CD4-positive, alpha-beta T cell (primary cell): ENCODE results near the gene PUM2. TPM values are rescaled to one million over a fixed set of nuclear protein-coding genes. Genes with fewer than 3 reads are reported as not detected.

ENCODE experiments used
- ATAC-seq: fragments of 200-7000 bp; cut with Tn5 transposase; one replicate; pipeline ENCODE4 v1.10.0; 2022; ENCODE audit warnings: mild to moderate bottlenecking; ENCODE audit not compliant: poor library complexity
- CTCF ChIA-PET: fragments of 350-600 bp; sonication (Branson Sonifier 250); formaldehyde crosslinking; loops from one replicate; lab custom pipeline; 2021; ENCODE audit warnings: antibody characterized with exemption, inconsistent platforms; lab: Charles Lee
- POLR2A ChIA-PET: fragments of 350-600 bp; sonication (Branson Sonifier 250); formaldehyde crosslinking; loops from one replicate; lab custom pipeline; 2021; ENCODE audit warnings: antibody characterized with exemption, inconsistent platforms; lab: Charles Lee
- DNase-seq, 14 experiments: peaks; one replicate each; pipeline ENCODE4 v3.0.0-alpha.2; 2013 to 2020; ENCODE audit warnings: mixed read lengths in 2 of 14
- H3K27ac ChIP-seq, 2 donors: one replicate each; pipeline versions ENCODE4 v1.5.1 to v1.7.0; 2013; ENCODE audit warnings: low read length in 2 of 2, low read depth in 1 of 2, mild to moderate bottlenecking in 1 of 2
- H3K27me3 ChIP-seq, 2 experiments: 1 replicate in 1 of 2; 2 replicates in 1 of 2; pipeline versions ENCODE4 v1.6.1 to v1.7.0; 2013; ENCODE audit warnings: low read length in 2 of 2, control low read depth in 1 of 2, mild to moderate bottlenecking in 1 of 2, moderate library complexity in 1 of 2; ENCODE audit not compliant: insufficient read depth in 2 of 2, control insufficient read depth in 1 of 2
- H3K36me3 ChIP-seq: one replicate; pipeline ENCODE4 v1.6.1; 2013; ENCODE audit warnings: low read length, control low read depth; ENCODE audit not compliant: insufficient read depth
- H3K4me1 ChIP-seq: one replicate; pipeline ENCODE4 v1.6.1; 2013; ENCODE audit warnings: low read length, control low read depth; ENCODE audit not compliant: insufficient read depth
- H3K4me3 ChIP-seq: one replicate; pipeline ENCODE4 v1.5.1; 2013; ENCODE audit warnings: mild to moderate bottlenecking, low read length, moderate library complexity
- H3K9me3 ChIP-seq, 2 experiments: 1 replicate in 1 of 2; 2 replicates in 1 of 2; pipeline versions ENCODE4 v1.6.1 to v1.7.0; 2013; ENCODE audit warnings: low read length in 2 of 2, mild to moderate bottlenecking in 2 of 2, control low read depth in 1 of 2, moderate library complexity in 1 of 2; ENCODE audit not compliant: control insufficient read depth in 1 of 2, insufficient read depth in 1 of 2
- H3K27ac Mint-ChIP-seq: one replicate; pipeline ENCODE4 v1.8.0; 2020; ENCODE audit warnings: mixed read lengths
- H3K27me3 Mint-ChIP-seq: one replicate; pipeline ENCODE4 v1.8.0; 2021; ENCODE audit warnings: mixed read lengths
- H3K36me3 Mint-ChIP-seq: one replicate; pipeline ENCODE4 v1.8.0; 2021; ENCODE audit warnings: low read depth, mixed read lengths
- H3K4me1 Mint-ChIP-seq: one replicate; pipeline ENCODE4 v1.8.0; 2021; ENCODE audit warnings: low read depth, mixed read lengths
- H3K4me3 Mint-ChIP-seq: one replicate; pipeline ENCODE4 v1.8.0; 2020; ENCODE audit warnings: mild to moderate bottlenecking, mixed read lengths
- H3K9me3 Mint-ChIP-seq: one replicate; pipeline ENCODE4 v1.8.0; 2020; ENCODE audit warnings: mixed read lengths
- intact Hi-C, 2 experiments: fragments of 100-400 bp; cut with DNase I in 1 of 2; cut with micrococcal nuclease in 1 of 2; formaldehyde crosslinking; loops; one replicate each; pipeline versions ENCODE4 v1.15.1 to v1.9.0; 2023 to 2025; cut with DNase I, micrococcal nuclease
- total RNA-seq, 174 experiments: library from RNA in 2 of 174; stranded (reverse) in 2 of 174; gene quantifications; one replicate each; pipeline ENCODE4 v1.2.3 and lab custom pipeline; 2021 to 2026
- TF ChIP-seq, protein P1 (sequence below): fragments of 200-600 bp; IDR thresholded peaks from one replicate; pipeline ENCODE4 v1.8.0; 2022; ENCODE audit warnings: antibody characterized with exemption, mild to moderate bottlenecking

The PUM2 gene
- total RNA-seq, 2 experiments from 2014 or later: 94.9 to 95.4 TPM

- CTCF ChIA-PET: no interaction called here
- no peaks in the 10 kb centered on the region for H3K36me3 Mint-ChIP-seq
- H3K4me1 ChIP-seq: no peaks in the 10 kb centered on the region
- H3K4me1 Mint-ChIP-seq: no peaks in the 10 kb centered on the region
- no peak overlapping the region for H3K4me3 Mint-ChIP-seq
- no peaks in the 10 kb centered on the region for H3K27me3 Mint-ChIP-seq
- TF ChIP-seq, protein P1, sequence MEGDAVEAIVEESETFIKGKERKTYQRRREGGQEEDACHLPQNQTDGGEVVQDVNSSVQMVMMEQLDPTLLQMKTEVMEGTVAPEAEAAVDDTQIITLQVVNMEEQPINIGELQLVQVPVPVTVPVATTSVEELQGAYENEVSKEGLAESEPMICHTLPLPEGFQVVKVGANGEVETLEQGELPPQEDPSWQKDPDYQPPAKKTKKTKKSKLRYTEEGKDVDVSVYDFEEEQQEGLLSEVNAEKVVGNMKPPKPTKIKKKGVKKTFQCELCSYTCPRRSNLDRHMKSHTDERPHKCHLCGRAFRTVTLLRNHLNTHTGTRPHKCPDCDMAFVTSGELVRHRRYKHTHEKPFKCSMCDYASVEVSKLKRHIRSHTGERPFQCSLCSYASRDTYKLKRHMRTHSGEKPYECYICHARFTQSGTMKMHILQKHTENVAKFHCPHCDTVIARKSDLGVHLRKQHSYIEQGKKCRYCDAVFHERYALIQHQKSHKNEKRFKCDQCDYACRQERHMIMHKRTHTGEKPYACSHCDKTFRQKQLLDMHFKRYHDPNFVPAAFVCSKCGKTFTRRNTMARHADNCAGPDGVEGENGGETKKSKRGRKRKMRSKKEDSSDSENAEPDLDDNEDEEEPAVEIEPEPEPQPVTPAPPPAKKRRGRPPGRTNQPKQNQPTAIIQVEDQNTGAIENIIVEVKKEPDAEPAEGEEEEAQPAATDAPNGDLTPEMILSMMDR: no peak
- no peak for DNase-seq
- no peaks in the 10 kb centered on the region for H3K27me3 ChIP-seq
- H3K4me3 ChIP-seq: no peak overlapping the region
- intact Hi-C loops: no loop called here
- no peaks in the 10 kb centered on the region for H3K9me3 Mint-ChIP-seq
- H3K36me3 ChIP-seq: no peaks in the 10 kb centered on the region
- peaks cover 0 to 3% of the 10 kb centered on the region in 2 experiments for H3K9me3 ChIP-seq
- no peak for ATAC-seq
- POLR2A ChIA-PET: no interaction called here
- H3K27ac Mint-ChIP-seq: no peak overlapping the region
- H3K27ac ChIP-seq: no peak overlapping the region
These were observed 140.2 kb downstream of the PUM2 start for GRCh38 chr2:20210462-20210861.

DNA sequence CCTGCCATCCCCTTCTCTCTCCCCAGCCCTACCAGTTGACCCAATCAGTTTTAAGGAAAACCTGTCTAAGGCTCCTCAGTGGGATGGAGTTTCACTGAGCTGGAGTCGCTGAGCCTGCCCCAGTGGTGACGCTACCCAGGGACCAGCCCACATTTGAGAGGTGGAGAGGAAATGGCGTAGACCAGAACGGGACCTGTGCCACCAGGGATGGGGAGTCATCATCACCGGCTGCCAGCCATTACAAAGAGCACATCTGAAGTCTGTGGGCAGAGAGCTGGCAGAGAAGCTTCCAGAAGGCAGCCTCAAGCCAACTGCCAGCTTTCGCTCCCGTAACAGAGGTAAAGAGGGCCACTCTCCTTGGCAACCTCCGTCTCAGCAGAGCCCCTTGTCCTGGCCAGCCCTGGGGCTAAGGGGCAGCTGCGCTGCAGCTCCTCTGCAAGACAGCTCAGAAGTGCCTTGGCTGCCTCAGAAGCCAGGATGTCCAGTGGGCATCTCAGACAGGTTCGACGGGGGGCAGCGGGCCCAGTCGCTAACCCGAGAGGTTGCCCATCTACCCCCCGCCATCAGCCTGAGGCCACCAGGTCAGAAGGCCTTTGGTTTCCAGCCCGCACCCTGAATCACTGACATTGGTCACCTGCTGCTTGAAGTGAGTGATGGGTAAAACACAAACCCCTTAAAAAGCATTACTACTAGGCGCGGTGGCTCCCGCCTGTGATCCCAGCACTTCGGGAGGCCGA, 141.1 kb downstream of the PUM2 start:
- no peak overlapping the region for H3K27ac Mint-ChIP-seq
- CTCF ChIA-PET: no interaction called here

DNA sequence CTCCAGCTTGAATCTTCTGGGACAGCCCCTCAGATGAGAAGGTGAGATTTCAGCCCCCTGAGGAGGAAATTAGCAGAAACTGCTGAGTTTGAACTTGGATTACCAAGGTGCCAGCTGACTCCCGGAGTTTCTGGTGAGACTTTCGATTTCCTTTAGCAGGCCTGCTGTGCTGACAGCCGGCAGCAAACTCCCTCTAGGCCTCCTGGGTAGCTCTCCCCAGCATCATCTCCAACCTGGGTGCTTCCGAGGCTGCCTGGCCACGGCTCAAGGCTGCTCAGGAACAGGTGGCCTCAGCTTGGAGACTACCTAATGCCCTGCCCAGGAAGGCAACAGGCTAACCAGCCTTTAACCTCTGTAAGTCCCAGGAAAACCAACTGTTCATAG, 142.2 kb downstream of the PUM2 start:
- H3K9me3 Mint-ChIP-seq: no peaks in the 10 kb centered on the region
- Histone ChIP-seq H3K9me3 (peaks cover 0 to 3% of the 10 kb centered on the region in 2 experiments), H3K36me3 (no peaks in the 10 kb centered on the region), H3K4me1 (no peaks in the 10 kb centered on the region), H3K27me3 (no peaks in the 10 kb centered on the region), H3K27ac (no peak overlapping the region), H3K4me3 (no peak overlapping the region)
- ChIA-PET POLR2A (no interaction called here), CTCF (no interaction called here)
- no peaks in the 10 kb centered on the region for H3K4me1 Mint-ChIP-seq
- intact Hi-C loops: no loop called here
- DNase-seq: no peak
- no peak overlapping the region for H3K27ac Mint-ChIP-seq
- no peak for ATAC-seq
- TF ChIP-seq, protein P1: no peak
- no peaks in the 10 kb centered on the region for H3K27me3 Mint-ChIP-seq
- no peaks in the 10 kb centered on the region for H3K36me3 Mint-ChIP-seq
- H3K4me3 Mint-ChIP-seq: no peak overlapping the region

More for the DNA sequence above, 141.1 kb downstream of the PUM2 start:
- TF ChIP-seq, protein P1: no peak
- Histone ChIP-seq H3K9me3 (peaks cover 0 to 3% of the 10 kb centered on the region in 2 experiments), H3K4me1 (no peaks in the 10 kb centered on the region), H3K27me3 (no peaks in the 10 kb centered on the region), H3K36me3 (no peaks in the 10 kb centered on the region), H3K27ac (no peak overlapping the region), H3K4me3 (no peak overlapping the region)
- no peak for DNase-seq
- H3K4me1 Mint-ChIP-seq: no peaks in the 10 kb centered on the region
- no peak overlapping the region for H3K4me3 Mint-ChIP-seq
- ATAC-seq: no peak
- H3K27me3 Mint-ChIP-seq: no peaks in the 10 kb centered on the region
- POLR2A ChIA-PET: no interaction called here
- H3K9me3 Mint-ChIP-seq: no peaks in the 10 kb centered on the region
- intact Hi-C loops: no loop called here
- no peaks in the 10 kb centered on the region for H3K36me3 Mint-ChIP-seq
